Duodenal mucosa (tissue), 2 donors: Measurements from ENCODE around the gene ARFGEF2.

Experiments used
- H3K27ac ChIP-seq: one replicate; pipeline ENCODE4 v1.7.0; 2013; ENCODE audit warnings: low read depth, low read length
- H3K27me3 ChIP-seq, 2 donors: one replicate each; pipeline ENCODE4 v1.7.0; 2013; ENCODE audit warnings: low read length in 2 of 2, control low read depth in 1 of 2; ENCODE audit not compliant: insufficient read depth in 2 of 2, control insufficient read depth in 1 of 2
- H3K36me3 ChIP-seq, 2 donors: one replicate each; pipeline ENCODE4 v1.7.0; 2013; ENCODE audit warnings: low read length in 2 of 2, control low read depth in 1 of 2; ENCODE audit not compliant: insufficient read depth in 2 of 2, control insufficient read depth in 1 of 2
- H3K4me1 ChIP-seq, 2 donors: one replicate each; pipeline ENCODE4 v1.7.0; 2013; ENCODE audit warnings: low read length in 2 of 2, control low read depth in 1 of 2; ENCODE audit not compliant: insufficient read depth in 2 of 2, control insufficient read depth in 1 of 2
- H3K4me3 ChIP-seq, 2 donors: one replicate each; pipeline ENCODE4 v1.7.0; 2013; ENCODE audit warnings: low read length in 2 of 2, low read depth in 1 of 2
- H3K9ac ChIP-seq, 2 donors: one replicate each; pipeline ENCODE4 v1.7.0; 2013; ENCODE audit warnings: low read length in 2 of 2, low read depth in 1 of 2
- H3K9me3 ChIP-seq, 2 donors: one replicate each; pipeline ENCODE4 v1.7.0; 2013; ENCODE audit warnings: low read length in 2 of 2, control low read depth in 1 of 2; ENCODE audit not compliant: control insufficient read depth in 1 of 2

Gene ARFGEF2

DNA sequence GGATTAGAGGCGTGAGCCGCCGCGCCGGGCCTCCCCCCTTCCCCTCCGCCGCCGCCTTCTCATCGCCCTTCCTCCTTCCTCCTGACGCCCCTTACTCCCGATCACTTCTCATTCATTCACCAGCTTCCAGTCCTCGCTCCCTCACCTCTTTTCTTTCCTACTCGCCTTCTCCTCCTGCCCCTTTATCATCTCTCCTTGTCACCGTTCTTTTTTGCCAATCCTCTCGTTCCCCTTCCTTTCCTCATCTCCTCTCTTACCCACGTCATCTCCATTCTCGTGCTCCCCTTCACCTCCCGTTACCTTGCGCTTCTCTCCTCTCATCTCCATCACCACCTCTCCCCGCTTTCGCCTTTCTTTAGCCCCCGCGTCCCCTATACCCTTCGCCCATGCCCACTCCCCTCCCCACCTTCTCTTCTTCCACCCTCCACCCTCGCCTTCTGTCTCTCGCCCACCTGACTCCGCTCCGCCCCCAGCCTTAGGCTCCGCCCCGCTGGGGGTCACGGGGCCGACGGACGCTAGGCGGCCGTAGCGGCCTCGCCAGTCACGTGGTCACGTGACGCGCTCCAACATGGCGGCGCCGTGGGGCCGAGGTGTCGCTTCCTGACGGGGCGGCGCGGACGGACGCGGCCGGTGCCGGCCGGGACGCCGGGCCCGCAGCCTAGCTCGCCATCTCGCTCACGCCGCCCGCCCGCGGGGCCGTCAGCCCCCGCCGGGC, at the start of gene ARFGEF2:
Gene ARFGEF2, plus strand, starts transcription at position 544 of the 715 bp plus-strand sequence. CDS start 179 bp downstream, outside the sequence.
- peaks cover 41 to 45% of the 10 kb centered on the region in 2 donors for H3K4me1 ChIP-seq
- H3K27ac ChIP-seq: peak within 1 kb of the TSS; percentile 92
- peak within 1 kb of the TSS; percentile 96 to 97 for H3K9ac ChIP-seq
- no peaks in the 10 kb centered on the region for H3K36me3 ChIP-seq
- H3K9me3 ChIP-seq: no peaks in the 10 kb centered on the region
- H3K27me3 ChIP-seq: no peaks in the 10 kb centered on the region
- peak within 1 kb of the TSS; percentile 91 to 98 for H3K4me3 ChIP-seq

DNA sequence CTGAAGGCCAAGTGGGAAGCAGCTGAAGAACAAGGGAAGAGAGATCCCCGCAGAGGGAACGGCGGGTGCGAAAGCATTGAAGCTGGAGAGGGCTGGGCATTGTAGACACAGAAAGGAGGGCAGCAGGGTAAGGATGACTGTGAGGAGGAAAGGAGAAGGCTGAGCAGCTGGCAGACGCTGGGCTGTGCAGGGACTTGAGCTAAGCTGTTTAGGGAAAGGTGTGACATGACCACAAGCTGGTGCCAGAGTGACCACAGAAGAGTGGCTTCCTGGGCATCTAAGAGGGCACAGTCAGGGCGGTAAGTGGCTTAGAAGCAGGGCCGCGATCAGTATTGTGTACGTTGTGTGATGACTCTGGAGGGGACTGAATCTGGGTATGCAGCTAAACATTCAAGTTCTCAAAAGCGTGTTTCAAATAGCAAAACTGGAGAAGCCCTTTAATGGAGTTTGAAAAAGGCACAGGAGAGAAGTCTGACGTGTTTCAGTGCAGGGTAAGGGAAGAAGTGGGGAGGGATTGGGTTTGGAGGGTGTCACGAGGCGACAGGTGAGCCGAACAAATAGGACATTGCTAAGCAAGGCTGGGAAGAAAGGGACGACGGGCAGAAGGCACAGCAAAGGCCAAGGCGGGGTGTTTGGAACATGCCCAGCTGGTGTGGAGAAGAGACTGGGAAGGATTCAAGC, 46.1 kb upstream of the ARFGEF2 start:
- Histone ChIP-seq H3K9ac (no peak overlapping the region), H3K9me3 (no peaks in the 10 kb centered on the region), H3K27me3 (no peaks in the 10 kb centered on the region), H3K4me1 (peaks cover 0 to 5% of the 10 kb centered on the region in 2 donors), H3K27ac (no peak overlapping the region), H3K36me3 (no peaks in the 10 kb centered on the region), H3K4me3 (no peak overlapping the region)

DNA sequence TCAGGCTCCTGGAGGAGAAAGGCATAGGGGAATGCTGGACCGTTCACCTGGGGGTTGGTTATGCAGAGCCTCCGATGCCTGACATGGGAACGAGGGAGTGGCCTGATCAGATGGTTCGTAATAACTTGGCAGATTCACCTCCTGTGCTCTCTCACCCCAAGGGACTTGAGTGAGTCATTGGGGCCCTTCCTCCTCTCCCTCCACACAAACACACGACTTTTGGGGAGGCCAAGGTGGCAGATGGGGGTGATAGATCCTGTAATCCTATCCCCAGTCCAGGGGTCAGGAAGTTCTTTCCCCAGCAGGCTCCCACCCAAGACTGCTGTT, 45.6 kb upstream of the ARFGEF2 start:
- H3K27me3 ChIP-seq: no peaks in the 10 kb centered on the region
- no peak overlapping the region for H3K9ac ChIP-seq
- H3K27ac ChIP-seq: no peak overlapping the region
- H3K9me3 ChIP-seq: no peaks in the 10 kb centered on the region
- H3K4me3 ChIP-seq: no peak overlapping the region
- no peaks in the 10 kb centered on the region for H3K36me3 ChIP-seq
- H3K4me1 ChIP-seq: peaks cover 0 to 5% of the 10 kb centered on the region in 2 donors

DNA sequence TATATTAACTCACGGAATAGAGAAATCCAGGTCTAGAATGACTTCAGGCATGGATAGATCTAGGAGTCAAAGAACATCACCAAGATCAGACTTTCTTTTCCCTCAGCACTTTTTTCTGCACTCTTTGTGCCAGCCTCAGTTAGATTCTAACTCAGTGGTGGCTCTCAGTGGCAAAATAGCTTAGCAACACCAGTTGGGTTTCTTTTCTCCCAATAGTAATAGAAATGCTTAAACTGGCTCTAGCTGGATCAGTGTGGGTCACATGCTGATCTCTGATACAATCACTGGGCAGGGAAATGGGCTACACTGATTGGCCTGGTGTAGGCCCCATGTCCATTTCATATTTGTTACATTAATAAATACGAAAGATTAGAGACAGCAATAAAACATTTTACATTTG, 44.2 kb upstream of the ARFGEF2 start:
- no peaks in the 10 kb centered on the region for H3K36me3 ChIP-seq
- no peaks in the 10 kb centered on the region for H3K27me3 ChIP-seq
- no peaks in the 10 kb centered on the region for H3K9me3 ChIP-seq
- H3K4me3 ChIP-seq: no peak overlapping the region
- no peak overlapping the region for H3K9ac ChIP-seq
- H3K27ac ChIP-seq: no peak overlapping the region
- H3K4me1 ChIP-seq: peaks cover 0 to 5% of the 10 kb centered on the region in 2 donors

DNA sequence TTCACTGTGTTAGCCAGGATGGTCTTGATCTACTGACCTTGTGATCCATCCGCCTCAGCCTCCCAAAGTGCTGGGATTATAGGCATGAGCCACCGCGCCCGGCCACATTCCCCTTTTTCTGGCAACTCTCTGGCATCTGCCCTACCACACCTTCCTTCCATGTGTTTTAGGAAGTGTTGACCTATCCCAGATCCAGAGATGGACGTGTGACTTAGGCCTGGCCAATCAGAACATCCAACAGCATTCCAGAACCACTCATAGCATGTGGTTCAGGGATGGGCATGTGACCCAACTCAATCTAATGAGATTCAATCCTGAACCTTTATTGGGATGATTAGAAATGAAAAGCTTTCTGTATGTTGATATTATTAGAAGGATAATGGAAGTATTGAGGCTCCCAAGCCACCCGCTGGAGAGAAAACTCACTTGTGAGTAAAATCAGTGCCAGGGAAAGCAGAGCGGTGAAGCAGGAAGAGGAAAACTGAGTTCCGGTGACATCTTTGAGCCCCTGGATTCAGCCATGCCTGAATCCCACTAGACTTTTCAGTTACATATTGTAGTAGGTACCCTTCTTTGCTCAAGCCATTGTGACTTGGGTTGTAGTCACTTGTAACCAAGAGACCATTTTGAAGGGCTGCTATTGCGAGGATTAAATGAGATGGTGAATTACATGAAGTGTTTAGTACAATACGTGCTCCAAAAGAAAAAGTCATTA, 42.8 kb upstream of the ARFGEF2 start:
- H3K9ac ChIP-seq: no peak overlapping the region
- no peak overlapping the region for H3K27ac ChIP-seq
- no peak overlapping the region for H3K4me3 ChIP-seq
- H3K9me3 ChIP-seq: no peaks in the 10 kb centered on the region
- no peaks in the 10 kb centered on the region for H3K27me3 ChIP-seq
- H3K36me3 ChIP-seq: no peaks in the 10 kb centered on the region
- no peaks in the 10 kb centered on the region for H3K4me1 ChIP-seq

DNA sequence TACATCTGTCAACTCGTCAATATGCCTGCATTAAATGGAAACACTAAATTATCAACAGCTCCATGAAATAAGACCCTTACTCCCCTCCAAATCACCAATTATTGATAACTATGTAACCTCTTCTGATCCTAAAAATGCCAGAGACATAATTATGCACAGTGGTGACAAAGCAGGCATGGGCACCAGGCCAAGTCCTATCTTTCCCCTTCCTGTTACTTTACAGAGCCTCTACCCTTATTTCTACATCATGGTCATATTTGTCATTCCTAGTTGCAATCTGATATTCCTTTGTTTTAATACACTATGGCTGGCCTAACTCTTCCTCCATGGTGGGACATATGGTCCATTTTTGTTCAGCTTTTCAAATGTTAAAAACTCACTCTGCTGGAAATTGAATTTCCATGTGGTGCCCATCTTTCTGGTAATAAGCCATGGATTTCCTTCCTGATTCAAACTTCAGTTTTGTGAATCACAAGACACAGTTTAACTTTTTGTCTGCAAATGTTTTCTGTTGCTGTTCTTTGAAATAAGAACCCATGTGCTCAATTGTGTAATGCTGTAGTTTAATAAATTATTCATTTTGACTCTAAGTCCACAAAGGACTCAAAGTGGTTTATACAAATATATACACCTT, 41.8 kb upstream of the ARFGEF2 start:
- Histone ChIP-seq H3K9me3 (no peaks in the 10 kb centered on the region), H3K4me3 (no peak overlapping the region), H3K27me3 (no peaks in the 10 kb centered on the region), H3K4me1 (no peaks in the 10 kb centered on the region), H3K9ac (no peak overlapping the region), H3K27ac (no peak overlapping the region), H3K36me3 (no peaks in the 10 kb centered on the region)

DNA sequence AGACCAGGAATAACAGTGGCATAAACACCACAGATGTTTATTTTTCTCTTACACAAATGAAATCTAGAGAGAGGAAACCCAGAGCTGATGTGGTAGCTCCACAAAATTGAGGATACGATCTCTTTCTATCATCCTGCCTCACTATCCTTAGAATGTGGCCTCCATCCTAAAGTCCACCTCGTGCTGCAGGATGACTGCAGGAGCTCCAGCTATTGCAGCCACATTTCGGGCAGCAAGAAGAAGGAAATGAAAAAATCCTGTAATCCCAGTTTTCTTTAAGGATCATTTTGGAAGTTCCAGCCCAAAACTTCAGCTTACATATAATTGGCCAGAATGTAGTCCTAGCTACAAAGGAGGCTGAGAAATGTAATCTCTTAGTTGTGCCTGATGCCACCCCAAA, 41.2 kb upstream of the ARFGEF2 start:
- Histone ChIP-seq H3K4me3 (no peak overlapping the region), H3K4me1 (no peaks in the 10 kb centered on the region), H3K36me3 (no peaks in the 10 kb centered on the region), H3K9ac (no peak overlapping the region), H3K27ac (no peak overlapping the region), H3K27me3 (no peaks in the 10 kb centered on the region), H3K9me3 (no peaks in the 10 kb centered on the region)

DNA sequence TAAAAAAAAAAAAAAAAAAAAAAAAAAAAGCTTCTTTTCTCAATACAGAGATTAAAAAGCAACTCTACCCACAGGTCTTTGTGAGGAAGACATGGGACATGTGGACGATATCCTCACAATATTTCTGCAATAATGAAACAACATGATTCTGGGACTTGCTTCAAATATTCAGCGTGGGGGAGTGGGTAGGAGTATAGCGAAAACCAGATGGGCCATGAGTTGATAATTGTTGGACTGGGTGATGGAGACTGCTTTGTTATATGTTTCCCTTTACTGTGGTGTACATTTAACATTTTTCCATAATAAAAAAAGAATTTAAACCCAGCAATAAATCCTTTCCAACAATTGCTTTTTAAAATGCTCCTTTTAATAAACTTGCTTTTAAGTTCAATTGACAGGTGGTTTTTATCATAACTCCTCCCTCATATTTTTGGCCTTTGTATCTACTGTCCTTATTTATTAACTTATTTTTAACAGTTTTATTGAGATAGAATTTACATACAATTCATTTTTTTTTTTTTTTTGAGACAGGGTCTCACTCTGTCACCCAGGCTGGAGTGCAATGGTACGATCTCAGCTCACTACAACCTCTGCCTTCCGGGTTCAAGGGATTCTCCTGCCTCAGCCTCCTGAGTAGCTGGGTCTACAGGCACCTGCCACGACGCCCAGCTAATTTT, 40.4 kb upstream of the ARFGEF2 start:
- Histone ChIP-seq H3K27me3 (no peaks in the 10 kb centered on the region), H3K9ac (no peak overlapping the region), H3K4me1 (no peaks in the 10 kb centered on the region), H3K9me3 (no peaks in the 10 kb centered on the region), H3K4me3 (no peak overlapping the region), H3K36me3 (no peaks in the 10 kb centered on the region), H3K27ac (no peak overlapping the region)

DNA sequence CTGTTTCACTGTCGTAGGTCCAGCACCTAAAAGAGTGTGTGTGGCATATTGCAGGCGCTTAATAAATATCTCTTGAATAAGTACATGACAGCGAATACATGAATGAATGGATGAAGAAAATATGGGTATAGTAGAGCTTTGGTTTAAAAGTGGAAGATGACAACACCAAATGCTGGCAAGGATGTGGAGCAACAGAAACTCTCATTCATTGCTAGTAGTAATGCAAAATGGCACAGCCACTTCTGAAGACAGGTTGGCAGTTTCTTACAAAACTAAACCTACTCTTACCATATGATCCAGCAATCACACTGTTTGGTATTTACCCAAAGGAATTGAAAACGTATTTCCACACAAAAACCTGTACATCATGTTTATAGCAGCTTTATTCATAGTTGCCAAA, 36.3 kb upstream of the ARFGEF2 start:
- Histone ChIP-seq H3K27ac (no peak overlapping the region), H3K4me3 (no peak overlapping the region), H3K9ac (no peak overlapping the region), H3K9me3 (no peaks in the 10 kb centered on the region), H3K36me3 (no peaks in the 10 kb centered on the region), H3K4me1 (no peaks in the 10 kb centered on the region), H3K27me3 (no peaks in the 10 kb centered on the region)
